Sigmoid colon (tissue), 4 donors: ENCODE data around the gene RGS19.

Experiments
- CTCF ChIP-seq, 4 experiments: fragments of 450-650 bp in 3 of 4; fragments of 200-600 bp in 1 of 4; IDR thresholded peaks; one replicate each; pipeline ENCODE4 v1.5.1; 2016 to 2019; ENCODE audit warnings: antibody characterized with exemption in 4 of 4, mild to moderate bottlenecking in 3 of 4, moderate library complexity in 2 of 4
- EP300 ChIP-seq, 4 donors: sonication (generic); formaldehyde crosslinking; IDR thresholded peaks; one replicate each; pipeline ENCODE4 v1.6.1; 2017; ENCODE audit warnings: antibody characterized with exemption in 4 of 4
- POLR2A ChIP-seq, 2 donors: fragments of 450-650 bp; IDR thresholded peaks; one replicate each; pipeline ENCODE4 v1.6.1; 2016; ENCODE audit warnings: antibody characterized with exemption in 2 of 2, mild to moderate bottlenecking in 2 of 2, moderate library complexity in 2 of 2
- POLR2AphosphoS5 ChIP-seq, 4 donors: sonication (generic); formaldehyde crosslinking; IDR thresholded peaks; one replicate each; pipeline ENCODE4 v1.6.1; 2017; ENCODE audit warnings: antibody characterized with exemption in 4 of 4

- TF ChIP-seq CTCF (IDR thresholded peaks at IDR 0.05): no peak
- TF ChIP-seq POLR2A (IDR thresholded peaks at IDR 0.05): no peak
- TF ChIP-seq EP300 (IDR thresholded peaks at IDR 0.05): no peak
- no peak for TF ChIP-seq POLR2AphosphoS5 (IDR thresholded peaks at IDR 0.05)
Measured at GRCh38 chr20:64035066-64035932, 44.0 kb downstream of the RGS19 start.
